ENCODE data around the gene DENND6B. TPM values are rescaled to one million over a fixed set of nuclear protein-coding genes. Genes with fewer than 3 reads are reported as not detected.

Gene DENND6B
- total and polyA plus RNA-seq, 2 of the 13 experiments (the other 11 are each of a cell fraction or from before 2014, with no cell fraction given): 0.95 to 3.8 TPM

GRCh38 chr22:50342651-50343540 lies 16.1 kb upstream of the DENND6B start, which contains the start of gene PPP6R2 (continued):
- no peak for TF ChIP-seq BHLHE40 (IDR thresholded peaks at IDR 0.05; ENCODE audit: low read length)
- peak; percentile 19 for TF ChIP-seq SAP130 (CRISPR knock-in tag; IDR thresholded peaks at IDR 0.05; ENCODE audit: low read depth)
- no peak for TF ChIP-seq MED1 (CRISPR knock-in tag; IDR thresholded peaks at IDR 0.05)
- TF ChIP-seq SIX1 (CRISPR knock-in tag; IDR thresholded peaks at IDR 0.05; ENCODE audit: borderline replicate concordance): no peak
- peak; percentile 38; the same call in 1 of the 2 replicates for TF ChIP-seq TAF1 (CRISPR knock-in tag; IDR thresholded peaks at IDR 0.05)
- TF ChIP-seq MXI1 (IDR thresholded peaks at IDR 0.05; ENCODE audit: borderline replicate concordance, low read depth, low read length): peak; percentile 22; the same call in 1 of the 3 replicates
- TF ChIP-seq ZNF547 (CRISPR knock-in tag; IDR thresholded peaks at IDR 0.05): peak; percentile 55; the same call in 1 of the 2 replicates
- peak; percentile 41; the same call in 1 of the 2 replicates for TF ChIP-seq MXD1 (CRISPR knock-in tag; IDR thresholded peaks at IDR 0.05)
- no peak for TF ChIP-seq ZNF20 (CRISPR knock-in tag; IDR thresholded peaks at IDR 0.05)
- no peak for TF ChIP-seq PRDM15 (CRISPR knock-in tag; IDR thresholded peaks at IDR 0.05)
- TF ChIP-seq REXO4 (CRISPR knock-in tag; IDR thresholded peaks at IDR 0.05; ENCODE audit: borderline replicate concordance): no peak
- peak; percentile 92 for TF ChIP-seq ZBTB14 (CRISPR knock-in tag; IDR thresholded peaks at IDR 0.05)
- no peak for TF ChIP-seq ZNF142 (CRISPR knock-in tag; IDR thresholded peaks at IDR 0.05)
- TF ChIP-seq POGZ (CRISPR knock-in tag; IDR thresholded peaks at IDR 0.05): peak; percentile 44; the same call in 1 of the 2 replicates
- no peak for TF ChIP-seq ZNF224 (CRISPR knock-in tag; IDR thresholded peaks at IDR 0.05)
- no peak for TF ChIP-seq MIER2 (CRISPR knock-in tag; IDR thresholded peaks at IDR 0.05)
- TF ChIP-seq ZNF749 (CRISPR knock-in tag; IDR thresholded peaks at IDR 0.05; ENCODE audit: borderline replicate concordance): 0 out of 2 replicates have a peak, but pooled peaks have one; percentile 35
- no peak for TF ChIP-seq SRSF4 (IDR thresholded peaks at IDR 0.05; ENCODE audit: low read depth, low read length, poor library complexity, severe bottlenecking)

Measured in HepG2 (cell line).